ENCODE data around the gene PRR16. TPM values are rescaled to one million over a fixed set of nuclear protein-coding genes. Genes with fewer than 3 reads are reported as not detected.

Gene PRR16
- total RNA-seq, 1 experiment from 2014 or later = not detected

DNA sequence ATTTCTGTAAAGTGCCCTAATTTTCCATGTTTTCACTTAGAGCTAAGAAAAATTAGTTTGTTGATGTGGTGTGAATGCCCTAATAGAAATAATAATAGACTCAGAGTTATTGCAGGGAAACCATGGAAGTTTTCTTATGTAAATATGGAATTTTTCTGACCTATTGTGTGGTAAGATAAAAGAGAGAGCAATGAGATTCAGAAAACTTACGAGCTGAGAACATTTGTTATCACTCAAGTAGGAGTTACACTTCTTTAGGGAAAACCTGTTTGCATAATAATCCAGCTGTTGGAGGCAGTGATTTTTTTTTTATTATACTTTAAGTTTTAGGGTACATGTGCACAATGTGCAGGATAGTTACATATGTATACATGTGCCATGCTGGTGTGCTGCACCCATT is 39.2 kb downstream of the PRR16 start:
- no peak for TF ChIP-seq POLR2AphosphoS5 (IDR thresholded peaks at IDR 0.05; ENCODE audit: low read depth, low read length)
- Histone ChIP-seq H3K4me3 (ENCODE audit: low read depth in 2 of 2, low read length in 2 of 2) (no peak overlapping the region), H3K4me1 (ENCODE audit: control insufficient read depth, insufficient read depth, low read length) (no peaks in the 10 kb centered on the region), H3K9me3 (ENCODE audit: control insufficient read depth, insufficient read depth, low read depth, low read length) (0 out of 2 replicates have a peak, but pooled peaks cover 2% of the 10 kb centered on the region), H3K27ac (ENCODE audit: low read length) (no peak overlapping the region), H3K36me3 (ENCODE audit: control insufficient read depth, insufficient read depth, low read length) (no peaks in the 10 kb centered on the region), H3K27me3 (ENCODE audit: control insufficient read depth, insufficient read depth, low read length) (no peaks in the 10 kb centered on the region)
- DNase-seq (ENCODE audit: low read depth, low spot score) (no peak), ATAC-seq (no peak)
- no TSS peak for BruUV-seq (replicated peaks)
- in situ Hi-C loops (cut with HindIII; ENCODE audit: low pct_unique_long_range_greater_than_20kb, low sequenced_read_pairs) (no loop called here), intact Hi-C loops (cut with micrococcal nuclease; ENCODE audit: unreplicated experiment) (no loop called here)
- CTCF ChIA-PET = no interaction called here
- POLR2A ChIA-PET = no interaction called here

DNA sequence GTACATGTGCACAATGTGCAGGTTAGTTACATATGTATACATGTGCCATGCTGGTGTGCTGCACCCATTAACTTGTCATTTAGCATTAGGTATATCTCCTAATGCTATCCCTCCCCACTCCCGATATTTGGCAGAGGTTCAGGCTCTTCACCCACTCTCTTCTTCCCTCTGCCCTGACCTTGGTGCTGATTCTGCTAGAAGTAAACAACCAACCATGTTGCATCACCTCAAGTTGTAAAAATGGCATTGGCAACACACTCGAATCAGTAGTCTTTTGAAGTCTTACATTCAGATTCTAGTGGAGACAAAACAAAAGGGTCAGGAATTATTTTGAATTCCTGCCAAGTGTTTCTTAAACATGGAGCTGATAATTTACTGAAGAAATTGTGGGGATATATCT is 40.0 kb downstream of the PRR16 start:
- Histone ChIP-seq H3K27ac (ENCODE audit: low read length) (no peak overlapping the region), H3K27me3 (ENCODE audit: control insufficient read depth, insufficient read depth, low read length) (no peaks in the 10 kb centered on the region), H3K36me3 (ENCODE audit: control insufficient read depth, insufficient read depth, low read length) (no peaks in the 10 kb centered on the region), H3K9me3 (ENCODE audit: control insufficient read depth, insufficient read depth, low read depth, low read length) (0 out of 2 replicates have a peak, but pooled peaks cover 2% of the 10 kb centered on the region), H3K4me3 (ENCODE audit: low read depth in 2 of 2, low read length in 2 of 2) (no peak overlapping the region), H3K4me1 (ENCODE audit: control insufficient read depth, insufficient read depth, low read length) (no peaks in the 10 kb centered on the region)
- CTCF ChIA-PET = no interaction called here
- in situ Hi-C loops (cut with HindIII; ENCODE audit: low pct_unique_long_range_greater_than_20kb, low sequenced_read_pairs) = no loop called here
- TF ChIP-seq TCF7L2 (IDR thresholded peaks at IDR 0.05; ENCODE audit: low read depth, low read length) (no peak), SIN3A (IDR thresholded peaks at IDR 0.05; ENCODE audit: borderline replicate concordance, insufficient read depth, low read depth, low read length) (no peak), POLR2AphosphoS5 (IDR thresholded peaks at IDR 0.05; ENCODE audit: low read depth, low read length) (no peak)
- TF ChIP-seq, protein P1, sequence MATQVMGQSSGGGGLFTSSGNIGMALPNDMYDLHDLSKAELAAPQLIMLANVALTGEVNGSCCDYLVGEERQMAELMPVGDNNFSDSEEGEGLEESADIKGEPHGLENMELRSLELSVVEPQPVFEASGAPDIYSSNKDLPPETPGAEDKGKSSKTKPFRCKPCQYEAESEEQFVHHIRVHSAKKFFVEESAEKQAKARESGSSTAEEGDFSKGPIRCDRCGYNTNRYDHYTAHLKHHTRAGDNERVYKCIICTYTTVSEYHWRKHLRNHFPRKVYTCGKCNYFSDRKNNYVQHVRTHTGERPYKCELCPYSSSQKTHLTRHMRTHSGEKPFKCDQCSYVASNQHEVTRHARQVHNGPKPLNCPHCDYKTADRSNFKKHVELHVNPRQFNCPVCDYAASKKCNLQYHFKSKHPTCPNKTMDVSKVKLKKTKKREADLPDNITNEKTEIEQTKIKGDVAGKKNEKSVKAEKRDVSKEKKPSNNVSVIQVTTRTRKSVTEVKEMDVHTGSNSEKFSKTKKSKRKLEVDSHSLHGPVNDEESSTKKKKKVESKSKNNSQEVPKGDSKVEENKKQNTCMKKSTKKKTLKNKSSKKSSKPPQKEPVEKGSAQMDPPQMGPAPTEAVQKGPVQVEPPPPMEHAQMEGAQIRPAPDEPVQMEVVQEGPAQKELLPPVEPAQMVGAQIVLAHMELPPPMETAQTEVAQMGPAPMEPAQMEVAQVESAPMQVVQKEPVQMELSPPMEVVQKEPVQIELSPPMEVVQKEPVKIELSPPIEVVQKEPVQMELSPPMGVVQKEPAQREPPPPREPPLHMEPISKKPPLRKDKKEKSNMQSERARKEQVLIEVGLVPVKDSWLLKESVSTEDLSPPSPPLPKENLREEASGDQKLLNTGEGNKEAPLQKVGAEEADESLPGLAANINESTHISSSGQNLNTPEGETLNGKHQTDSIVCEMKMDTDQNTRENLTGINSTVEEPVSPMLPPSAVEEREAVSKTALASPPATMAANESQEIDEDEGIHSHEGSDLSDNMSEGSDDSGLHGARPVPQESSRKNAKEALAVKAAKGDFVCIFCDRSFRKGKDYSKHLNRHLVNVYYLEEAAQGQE (IDR thresholded peaks at IDR 0.05; ENCODE audit: insufficient read depth in 1 of 2, low read depth in 2 of 2, low read length in 1 of 2) = no peak
- TF ChIP-seq, protein P2, sequence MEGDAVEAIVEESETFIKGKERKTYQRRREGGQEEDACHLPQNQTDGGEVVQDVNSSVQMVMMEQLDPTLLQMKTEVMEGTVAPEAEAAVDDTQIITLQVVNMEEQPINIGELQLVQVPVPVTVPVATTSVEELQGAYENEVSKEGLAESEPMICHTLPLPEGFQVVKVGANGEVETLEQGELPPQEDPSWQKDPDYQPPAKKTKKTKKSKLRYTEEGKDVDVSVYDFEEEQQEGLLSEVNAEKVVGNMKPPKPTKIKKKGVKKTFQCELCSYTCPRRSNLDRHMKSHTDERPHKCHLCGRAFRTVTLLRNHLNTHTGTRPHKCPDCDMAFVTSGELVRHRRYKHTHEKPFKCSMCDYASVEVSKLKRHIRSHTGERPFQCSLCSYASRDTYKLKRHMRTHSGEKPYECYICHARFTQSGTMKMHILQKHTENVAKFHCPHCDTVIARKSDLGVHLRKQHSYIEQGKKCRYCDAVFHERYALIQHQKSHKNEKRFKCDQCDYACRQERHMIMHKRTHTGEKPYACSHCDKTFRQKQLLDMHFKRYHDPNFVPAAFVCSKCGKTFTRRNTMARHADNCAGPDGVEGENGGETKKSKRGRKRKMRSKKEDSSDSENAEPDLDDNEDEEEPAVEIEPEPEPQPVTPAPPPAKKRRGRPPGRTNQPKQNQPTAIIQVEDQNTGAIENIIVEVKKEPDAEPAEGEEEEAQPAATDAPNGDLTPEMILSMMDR (IDR thresholded peaks at IDR 0.05) = no peak
- BruUV-seq (replicated peaks) = no TSS peak
- POLR2A ChIA-PET = no interaction called here
- intact Hi-C loops (cut with micrococcal nuclease; ENCODE audit: unreplicated experiment) = no loop called here
- no peak for ATAC-seq
- DNase-seq (ENCODE audit: low read depth, low spot score) = no peak

DNA sequence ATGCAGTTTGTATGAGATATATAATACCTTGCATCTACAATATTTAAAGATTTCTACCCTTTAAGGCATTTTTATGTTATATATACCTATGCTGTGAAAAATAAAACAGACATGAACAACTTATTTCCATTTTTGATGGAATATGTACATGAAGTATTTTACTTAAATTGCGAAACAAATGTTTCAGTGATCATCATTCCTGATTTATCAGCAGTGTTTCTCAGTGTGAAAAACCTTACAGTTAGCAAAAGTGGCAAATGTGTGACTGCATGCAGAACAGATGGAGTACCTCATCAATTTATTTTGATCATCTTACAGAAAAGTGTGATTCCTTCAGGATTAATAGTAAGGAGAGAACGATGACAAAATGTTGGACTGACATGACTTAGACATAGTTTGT is 43.1 kb downstream of the PRR16 start:
- Histone ChIP-seq H3K27me3 (ENCODE audit: control insufficient read depth, insufficient read depth, low read length) (no peaks in the 10 kb centered on the region), H3K36me3 (ENCODE audit: control insufficient read depth, insufficient read depth, low read length) (no peaks in the 10 kb centered on the region), H3K4me3 (ENCODE audit: low read depth in 2 of 2, low read length in 2 of 2) (no peak overlapping the region), H3K27ac (ENCODE audit: low read length) (no peak overlapping the region), H3K9me3 (ENCODE audit: control insufficient read depth, insufficient read depth, low read depth, low read length) (no peaks in the 10 kb centered on the region), H3K4me1 (ENCODE audit: control insufficient read depth, insufficient read depth, low read length) (no peaks in the 10 kb centered on the region)
- BruUV-seq (replicated peaks) = no TSS peak
- TF ChIP-seq, protein P2 (IDR thresholded peaks at IDR 0.05) = no peak
- TF ChIP-seq, protein P1 (IDR thresholded peaks at IDR 0.05; ENCODE audit: insufficient read depth in 1 of 2, low read depth in 2 of 2, low read length in 1 of 2) = no peak
- no peak for TF ChIP-seq POLR2AphosphoS5 (IDR thresholded peaks at IDR 0.05; ENCODE audit: low read depth, low read length)
- TF ChIP-seq TCF7L2 (IDR thresholded peaks at IDR 0.05; ENCODE audit: low read depth, low read length) = no peak
- TF ChIP-seq SIN3A (IDR thresholded peaks at IDR 0.05; ENCODE audit: borderline replicate concordance, insufficient read depth, low read depth, low read length) = no peak
- ChIA-PET POLR2A (no interaction called here), CTCF (no interaction called here)
- in situ Hi-C loops (cut with HindIII; ENCODE audit: low pct_unique_long_range_greater_than_20kb, low sequenced_read_pairs) (no loop called here), intact Hi-C loops (cut with micrococcal nuclease; ENCODE audit: unreplicated experiment) (no loop called here)
- DNase-seq (ENCODE audit: low read depth, low spot score) = no peak
- no peak for ATAC-seq

Measured in Panc1 (cell line).